Activated CD8-positive, alpha-beta T cell treated with anti-CD3 and anti-CD28 coated beads for 36 hours (primary cell): Measurements from ENCODE around the gene SPINK5. TPM values are rescaled to one million over a fixed set of nuclear protein-coding genes. Genes with fewer than 3 reads are reported as not detected.

Source experiments
- ATAC-seq: fragments of 200-7000 bp; cut with Tn5 transposase; one replicate; pipeline ENCODE4 v1.10.0; 2021; ENCODE audit warnings: mild to moderate bottlenecking, moderate library complexity
- CTCF ChIA-PET: fragments of 350-600 bp; sonication (Branson Sonifier 250); formaldehyde crosslinking; loops from one replicate; lab custom pipeline; 2021; ENCODE audit warnings: antibody characterized with exemption; lab: Charles Lee
- POLR2A ChIA-PET: fragments of 350-600 bp; sonication (Branson Sonifier 250); formaldehyde crosslinking; loops from one replicate; lab custom pipeline; 2021; ENCODE audit warnings: antibody characterized with exemption; lab: Charles Lee
- DNase-seq: peaks from one replicate; pipeline ENCODE4 v3.0.0-alpha.2; 2020
- H3K27ac Mint-ChIP-seq: one replicate; pipeline ENCODE4 v1.8.0; 2021; ENCODE audit warnings: mild to moderate bottlenecking, mixed read lengths
- H3K27me3 Mint-ChIP-seq: one replicate; pipeline ENCODE4 v1.8.0; 2021; ENCODE audit warnings: mixed read lengths
- H3K36me3 Mint-ChIP-seq: one replicate; pipeline ENCODE4 v1.8.0; 2021; ENCODE audit warnings: low read depth, mixed read lengths
- H3K4me1 Mint-ChIP-seq: one replicate; pipeline ENCODE4 v1.8.0; 2021; ENCODE audit warnings: low read depth, mixed read lengths
- H3K4me3 Mint-ChIP-seq: one replicate; pipeline ENCODE4 v1.8.0; 2021; ENCODE audit warnings: mild to moderate bottlenecking, moderate library complexity, mixed read lengths
- H3K9me3 Mint-ChIP-seq: one replicate; pipeline ENCODE4 v1.8.0; 2021; ENCODE audit warnings: mixed read lengths
- intact Hi-C: fragments of 100-400 bp; cut with micrococcal nuclease; formaldehyde crosslinking; loops from one replicate; pipeline ENCODE4 v1.10.0; 2022
- total RNA-seq, 2 experiments: library from RNA; stranded (reverse); gene quantifications; one replicate each; pipeline ENCODE4 v1.2.3, GENCODE V29; 2021
- TF ChIP-seq, protein P1 (sequence below): fragments of 200-600 bp; IDR thresholded peaks from one replicate; pipeline ENCODE4 v1.8.0; 2022; ENCODE audit warnings: antibody characterized with exemption, mild to moderate bottlenecking

The SPINK5 gene
- total RNA-seq, 2 experiments from 2014 or later, result not detected

DNA sequence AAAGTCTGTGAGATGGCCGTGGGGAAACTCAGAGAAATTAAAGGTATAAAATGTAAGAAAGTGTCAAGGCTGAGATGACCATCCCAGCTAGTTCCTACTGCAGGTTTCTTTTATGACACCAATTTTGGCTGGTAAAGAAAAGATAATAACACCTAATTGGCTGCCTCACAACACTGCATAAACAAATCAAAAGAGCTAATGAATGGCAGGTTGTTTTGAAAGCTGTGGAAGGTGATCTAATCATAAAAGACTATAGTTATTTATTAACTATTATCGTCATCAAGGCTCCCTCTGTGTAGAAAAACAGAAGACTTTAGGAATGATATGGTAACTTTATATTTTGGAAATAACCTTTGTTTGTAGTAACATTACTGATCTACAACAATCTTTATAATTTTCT is 3.5 kb upstream of the SPINK5 start:
- Mint-ChIP-seq H3K4me3 (no peak overlapping the region), H3K27ac (no peak overlapping the region), H3K36me3 (no peaks in the 10 kb centered on the region), H3K9me3 (peaks cover 6% of the 10 kb centered on the region), H3K4me1 (no peaks in the 10 kb centered on the region), H3K27me3 (no peaks in the 10 kb centered on the region)
- DNase-seq (no peak), ATAC-seq (no peak)
- ChIA-PET CTCF (no interaction called here), POLR2A (no interaction called here)
- intact Hi-C loops, result no loop called here
- TF ChIP-seq, protein P1, sequence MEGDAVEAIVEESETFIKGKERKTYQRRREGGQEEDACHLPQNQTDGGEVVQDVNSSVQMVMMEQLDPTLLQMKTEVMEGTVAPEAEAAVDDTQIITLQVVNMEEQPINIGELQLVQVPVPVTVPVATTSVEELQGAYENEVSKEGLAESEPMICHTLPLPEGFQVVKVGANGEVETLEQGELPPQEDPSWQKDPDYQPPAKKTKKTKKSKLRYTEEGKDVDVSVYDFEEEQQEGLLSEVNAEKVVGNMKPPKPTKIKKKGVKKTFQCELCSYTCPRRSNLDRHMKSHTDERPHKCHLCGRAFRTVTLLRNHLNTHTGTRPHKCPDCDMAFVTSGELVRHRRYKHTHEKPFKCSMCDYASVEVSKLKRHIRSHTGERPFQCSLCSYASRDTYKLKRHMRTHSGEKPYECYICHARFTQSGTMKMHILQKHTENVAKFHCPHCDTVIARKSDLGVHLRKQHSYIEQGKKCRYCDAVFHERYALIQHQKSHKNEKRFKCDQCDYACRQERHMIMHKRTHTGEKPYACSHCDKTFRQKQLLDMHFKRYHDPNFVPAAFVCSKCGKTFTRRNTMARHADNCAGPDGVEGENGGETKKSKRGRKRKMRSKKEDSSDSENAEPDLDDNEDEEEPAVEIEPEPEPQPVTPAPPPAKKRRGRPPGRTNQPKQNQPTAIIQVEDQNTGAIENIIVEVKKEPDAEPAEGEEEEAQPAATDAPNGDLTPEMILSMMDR, result no peak

DNA sequence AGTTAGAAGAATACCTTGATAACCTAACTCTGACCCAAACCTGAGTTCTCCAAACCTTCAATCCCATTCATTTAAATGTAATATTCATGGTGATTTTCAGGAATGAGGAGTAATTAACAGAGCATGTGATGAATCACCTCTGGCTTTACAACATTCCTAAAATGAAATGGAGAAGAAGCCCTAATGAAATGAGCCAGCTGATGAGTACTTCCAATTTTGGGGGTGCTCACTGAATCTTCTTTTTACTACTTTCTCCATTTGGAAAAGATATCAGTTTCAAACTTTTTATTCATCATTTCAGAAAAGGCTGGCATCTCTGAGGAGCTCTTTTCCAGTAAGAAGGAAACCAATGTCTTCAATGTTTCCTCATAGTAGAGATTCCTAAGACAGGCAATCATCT is 2.9 kb upstream of the SPINK5 start:
- Mint-ChIP-seq H3K4me3 (no peak overlapping the region), H3K4me1 (no peaks in the 10 kb centered on the region), H3K27me3 (no peaks in the 10 kb centered on the region), H3K9me3 (peaks cover 3% of the 10 kb centered on the region), H3K27ac (no peak overlapping the region), H3K36me3 (no peaks in the 10 kb centered on the region)
- intact Hi-C loops, result no loop called here
- CTCF ChIA-PET, result no interaction called here
- TF ChIP-seq, protein P1, result no peak
- no peak for ATAC-seq
- POLR2A ChIA-PET, result no interaction called here
- DNase-seq, result no peak

DNA sequence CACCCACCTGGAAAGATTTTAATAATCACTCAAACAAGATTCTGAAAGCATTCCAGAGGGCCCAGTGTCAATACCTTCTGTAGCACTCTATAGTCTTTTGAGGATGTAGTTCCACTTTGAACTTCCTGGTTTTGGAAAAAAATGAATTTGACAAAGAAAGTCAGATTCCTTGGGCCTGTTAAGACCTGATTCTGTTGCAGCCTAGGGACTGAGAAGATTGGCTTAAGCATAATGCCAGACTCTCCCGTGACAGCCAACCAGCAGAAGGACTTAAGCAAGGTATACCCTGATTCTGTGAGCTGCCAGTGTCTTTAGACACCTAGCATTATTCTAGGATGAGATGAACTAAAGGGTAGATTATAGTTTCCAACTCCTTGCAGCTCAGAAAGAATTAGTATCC is 6.8 kb downstream of the SPINK5 start:
- CTCF ChIA-PET, result no interaction called here
- DNase-seq (no peak), ATAC-seq (no peak)
- no peaks in the 10 kb centered on the region for H3K36me3 Mint-ChIP-seq
- intact Hi-C loops, result no loop called here
- no peak overlapping the region for H3K4me3 Mint-ChIP-seq
- H3K27me3 Mint-ChIP-seq, result no peaks in the 10 kb centered on the region
- TF ChIP-seq, protein P1, result no peak
- H3K27ac Mint-ChIP-seq, result no peak overlapping the region
- H3K9me3 Mint-ChIP-seq, result peaks cover 3% of the 10 kb centered on the region
- POLR2A ChIA-PET, result no interaction called here
- H3K4me1 Mint-ChIP-seq, result no peaks in the 10 kb centered on the region

DNA sequence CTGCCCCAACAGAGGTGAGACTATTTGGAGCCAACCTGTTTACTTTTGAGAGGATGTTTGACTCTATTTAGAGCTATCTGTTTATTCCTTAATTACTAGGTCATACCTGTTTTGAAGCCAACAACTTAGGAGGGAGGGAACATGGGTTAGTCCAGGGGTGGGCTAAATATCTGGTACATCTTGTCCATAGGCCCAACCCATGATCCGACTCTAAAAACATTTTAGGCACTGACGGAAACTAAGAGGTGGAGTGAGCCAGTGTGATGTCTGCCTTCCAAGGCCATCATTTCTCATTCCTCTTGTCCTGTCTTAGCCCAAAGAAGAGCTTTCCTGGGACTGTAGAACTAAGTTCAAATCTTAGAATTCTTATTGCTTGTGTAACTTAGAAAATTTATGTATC is 8.4 kb downstream of the SPINK5 start:
- ATAC-seq (no peak), DNase-seq (no peak)
- no peaks in the 10 kb centered on the region for H3K4me1 Mint-ChIP-seq
- H3K27ac Mint-ChIP-seq, result no peak overlapping the region
- H3K36me3 Mint-ChIP-seq, result no peaks in the 10 kb centered on the region
- TF ChIP-seq, protein P1, result no peak
- ChIA-PET CTCF (no interaction called here), POLR2A (no interaction called here)
- peaks cover 8% of the 10 kb centered on the region for H3K9me3 Mint-ChIP-seq
- H3K4me3 Mint-ChIP-seq, result no peak overlapping the region
- intact Hi-C loops, result no loop called here
- H3K27me3 Mint-ChIP-seq, result no peaks in the 10 kb centered on the region

DNA sequence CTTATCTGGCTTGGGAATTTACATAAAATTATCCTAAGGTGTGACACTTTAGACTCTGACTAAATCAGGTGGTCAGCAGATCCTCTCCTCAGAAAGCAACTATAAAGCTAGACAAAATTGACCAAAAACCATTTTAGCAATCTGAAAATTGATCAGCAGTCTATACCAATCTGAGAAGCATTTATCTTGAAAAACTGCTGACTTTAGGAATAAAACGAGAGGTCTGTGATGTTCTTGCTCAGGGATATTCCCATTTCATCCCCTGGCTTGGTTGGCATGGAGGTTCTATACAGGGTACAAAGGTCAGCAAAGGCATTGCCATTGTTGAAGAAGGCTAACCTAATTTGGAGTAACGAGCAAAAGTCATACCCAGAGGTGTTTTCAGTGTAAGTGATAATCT is 11.7 kb downstream of the SPINK5 start:
- Mint-ChIP-seq H3K4me3 (no peak overlapping the region), H3K9me3 (peaks cover 8% of the 10 kb centered on the region), H3K27me3 (no peaks in the 10 kb centered on the region), H3K36me3 (no peaks in the 10 kb centered on the region), H3K27ac (no peak overlapping the region), H3K4me1 (no peaks in the 10 kb centered on the region)
- POLR2A ChIA-PET, result no interaction called here
- CTCF ChIA-PET, result no interaction called here
- intact Hi-C loops, result no loop called here
- ATAC-seq (no peak), DNase-seq (no peak)
- TF ChIP-seq, protein P1, result no peak
